K562 (cell line): ENCODE data around the gene ALKBH2.

Experiments
- SP1 ChIP-seq: sonication (generic); formaldehyde crosslinking; IDR thresholded peaks from 2 replicates; pipeline ENCODE4 v1.8.1; 2022; ENCODE audit warnings: mild to moderate bottlenecking, missing genetic modification reagents
- ZZZ3 ChIP-seq: fragments of 450-650 bp; IDR thresholded peaks from 2 replicates; pipeline ENCODE4 v1.6.1; 2016; ENCODE audit warnings: antibody characterized with exemption, mild to moderate bottlenecking, moderate library complexity
- TF ChIP-seq, protein P1 (sequence below): IDR thresholded peaks from 2 replicates; pipeline ENCODE4 v1.6.1; 2016; ENCODE audit warnings: missing genetic modification characterization, missing compliant biosample characterization
- TF ChIP-seq, protein P2 (sequence below), 3 experiments: IDR thresholded peaks in 2 of 3; conservative IDR thresholded peaks in 1 of 3; 2 replicates each; pipeline ENCODE4 v1.5.1; 2011 to 2012; ENCODE audit warnings: low read length in 3 of 3, mild to moderate bottlenecking in 3 of 3, control low read depth in 2 of 3, improper control_type of control experiment in 1 of 3, inconsistent platforms in 1 of 3, low read depth in 1 of 3, mixed read lengths in 1 of 3, moderate library complexity in 1 of 3; ENCODE audit not compliant: insufficient read depth in 2 of 3

- TF ChIP-seq, protein P1, sequence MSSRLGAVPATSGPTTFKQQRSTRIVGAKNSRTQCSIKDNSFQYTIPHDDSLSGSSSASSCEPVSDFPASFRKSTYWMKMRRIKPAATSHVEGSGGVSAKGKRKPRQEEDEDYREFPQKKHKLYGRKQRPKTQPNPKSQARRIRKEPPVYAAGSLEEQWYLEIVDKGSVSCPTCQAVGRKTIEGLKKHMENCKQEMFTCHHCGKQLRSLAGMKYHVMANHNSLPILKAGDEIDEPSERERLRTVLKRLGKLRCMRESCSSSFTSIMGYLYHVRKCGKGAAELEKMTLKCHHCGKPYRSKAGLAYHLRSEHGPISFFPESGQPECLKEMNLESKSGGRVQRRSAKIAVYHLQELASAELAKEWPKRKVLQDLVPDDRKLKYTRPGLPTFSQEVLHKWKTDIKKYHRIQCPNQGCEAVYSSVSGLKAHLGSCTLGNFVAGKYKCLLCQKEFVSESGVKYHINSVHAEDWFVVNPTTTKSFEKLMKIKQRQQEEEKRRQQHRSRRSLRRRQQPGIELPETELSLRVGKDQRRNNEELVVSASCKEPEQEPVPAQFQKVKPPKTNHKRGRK: no peak
- TF ChIP-seq SP1 (CRISPR knock-in tag) (no peak), ZZZ3 (no peak)
- TF ChIP-seq, protein P2, sequence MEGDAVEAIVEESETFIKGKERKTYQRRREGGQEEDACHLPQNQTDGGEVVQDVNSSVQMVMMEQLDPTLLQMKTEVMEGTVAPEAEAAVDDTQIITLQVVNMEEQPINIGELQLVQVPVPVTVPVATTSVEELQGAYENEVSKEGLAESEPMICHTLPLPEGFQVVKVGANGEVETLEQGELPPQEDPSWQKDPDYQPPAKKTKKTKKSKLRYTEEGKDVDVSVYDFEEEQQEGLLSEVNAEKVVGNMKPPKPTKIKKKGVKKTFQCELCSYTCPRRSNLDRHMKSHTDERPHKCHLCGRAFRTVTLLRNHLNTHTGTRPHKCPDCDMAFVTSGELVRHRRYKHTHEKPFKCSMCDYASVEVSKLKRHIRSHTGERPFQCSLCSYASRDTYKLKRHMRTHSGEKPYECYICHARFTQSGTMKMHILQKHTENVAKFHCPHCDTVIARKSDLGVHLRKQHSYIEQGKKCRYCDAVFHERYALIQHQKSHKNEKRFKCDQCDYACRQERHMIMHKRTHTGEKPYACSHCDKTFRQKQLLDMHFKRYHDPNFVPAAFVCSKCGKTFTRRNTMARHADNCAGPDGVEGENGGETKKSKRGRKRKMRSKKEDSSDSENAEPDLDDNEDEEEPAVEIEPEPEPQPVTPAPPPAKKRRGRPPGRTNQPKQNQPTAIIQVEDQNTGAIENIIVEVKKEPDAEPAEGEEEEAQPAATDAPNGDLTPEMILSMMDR (IDR thresholded peaks at IDR 0.05 in 2 of 3, conservative IDR thresholded peaks at IDR 0.05 in 1 of 3; ENCODE audit: insufficient read depth in 2 of 3, low read depth in 1 of 3, low read length in 3 of 3): no peak
Observed at GRCh38 chr12:109092497-109093021, 713 bp downstream of the ALKBH2 start.
